GM12892 (cell line): Measurements from ENCODE around the gene KAT2A.

Source experiments
- POLR2A ChIP-seq: IDR thresholded peaks from 2 replicates; pipeline ENCODE4 v1.6.1; 2011; ENCODE audit warnings: low read depth, low read length, control low read depth
- POLR2AphosphoS5 ChIP-seq: IDR thresholded peaks from 2 replicates; pipeline ENCODE4 v1.6.1; 2011; ENCODE audit warnings: low read depth, low read length, control low read depth

DNA sequence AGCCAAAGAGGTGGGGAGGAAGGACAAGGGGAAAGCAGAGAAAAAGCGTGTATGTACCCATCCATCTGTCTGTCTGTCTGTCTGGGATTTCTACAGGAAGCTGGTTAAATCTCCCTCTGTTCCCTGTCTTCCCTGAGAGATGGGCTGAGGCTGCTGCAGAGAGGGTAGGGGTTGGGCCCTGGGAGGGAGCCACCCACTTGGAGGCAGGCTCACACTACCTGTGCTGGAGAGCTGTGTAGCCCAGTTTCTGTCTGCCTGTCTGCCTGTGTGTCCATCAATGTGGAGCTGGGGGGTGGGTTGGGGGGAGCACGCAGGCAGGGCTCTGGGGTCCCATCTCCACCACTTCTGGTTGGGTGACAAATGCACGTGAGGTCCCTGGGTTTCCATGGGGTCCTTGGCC, 52.2 kb downstream of the KAT2A start:
- TF ChIP-seq POLR2A: no peak
- no peak for TF ChIP-seq POLR2AphosphoS5
